Measurements from ENCODE around the gene MRPS14. TPM values are rescaled to one million over a fixed set of nuclear protein-coding genes. Genes with fewer than 3 reads are reported as not detected.

Gene MRPS14
- total and polyA plus RNA-seq, 2 experiments from 2014 or later: 26.5 to 65.8 TPM

GRCh38 chr1:175043824-175044223, 20.6 kb upstream of the MRPS14 start:
- no peaks in the 10 kb centered on the region for H3K9me2 ChIP-seq (replicated peaks; ENCODE audit: insufficient read depth)
- no peaks in the 10 kb centered on the region for H3K36me3 ChIP-seq (replicated peaks; ENCODE audit: insufficient read depth, low read depth)
- DNase-seq (ENCODE audit: low spot score): no peak
- H2AFZ ChIP-seq: no peak overlapping the region
- no peak overlapping the region for H3K4me3 ChIP-seq
- no peaks in the 10 kb centered on the region for H3K4me1 ChIP-seq (ENCODE audit: insufficient read depth)
- no peak overlapping the region for H3K27ac ChIP-seq
- WGBS (ENCODE audit: low lambda C conversion rate, missing lambda C conversion rate): 68% methylated on average over 19 of the region's 19 CpGs
- no peaks in the 10 kb centered on the region for H3K79me2 ChIP-seq
- no peak overlapping the region for H3K4me2 ChIP-seq
- TF ChIP-seq EZH2phosphoT487 (IDR thresholded peaks at IDR 0.05; ENCODE audit: low read depth, severe bottlenecking, unreplicated experiment) (no peak), CTCF (IDR thresholded peaks at IDR 0.05; ENCODE audit: poor library complexity) (no peak), EZH2 (IDR thresholded peaks at IDR 0.05; ENCODE audit: borderline replicate concordance) (no peak)
- H4K20me1 ChIP-seq (ENCODE audit: insufficient read depth, poor library complexity, severe bottlenecking): no peaks in the 10 kb centered on the region
- H3K27me3 ChIP-seq: no peaks in the 10 kb centered on the region
- no peaks in the 10 kb centered on the region for H3K9me3 ChIP-seq (ENCODE audit: low read depth)

GRCh38 chr1:175042650-175043049, 19.4 kb upstream of the MRPS14 start:
- H3K4me2 ChIP-seq: no peak overlapping the region
- no peaks in the 10 kb centered on the region for H3K9me3 ChIP-seq (ENCODE audit: low read depth)
- H3K9me2 ChIP-seq (replicated peaks; ENCODE audit: insufficient read depth): no peaks in the 10 kb centered on the region
- H3K4me1 ChIP-seq (ENCODE audit: insufficient read depth): no peaks in the 10 kb centered on the region
- no peak overlapping the region for H3K4me3 ChIP-seq
- H2AFZ ChIP-seq: no peak overlapping the region
- H3K36me3 ChIP-seq (replicated peaks; ENCODE audit: insufficient read depth, low read depth): no peaks in the 10 kb centered on the region
- H4K20me1 ChIP-seq (ENCODE audit: insufficient read depth, poor library complexity, severe bottlenecking): no peaks in the 10 kb centered on the region
- no peak for DNase-seq (ENCODE audit: low spot score)
- TF ChIP-seq EZH2 (IDR thresholded peaks at IDR 0.05; ENCODE audit: borderline replicate concordance): no peak
- TF ChIP-seq CTCF (IDR thresholded peaks at IDR 0.05; ENCODE audit: poor library complexity): no peak
- TF ChIP-seq EZH2phosphoT487 (IDR thresholded peaks at IDR 0.05; ENCODE audit: low read depth, severe bottlenecking, unreplicated experiment): no peak
- 76% methylated on average over 3 of the region's 3 CpGs for WGBS (ENCODE audit: low lambda C conversion rate, missing lambda C conversion rate)
- H3K27ac ChIP-seq: no peak overlapping the region
- H3K27me3 ChIP-seq: no peaks in the 10 kb centered on the region
- H3K79me2 ChIP-seq: no peaks in the 10 kb centered on the region

- no peak overlapping the region for H2AFZ ChIP-seq
- TF ChIP-seq EZH2 (IDR thresholded peaks at IDR 0.05; ENCODE audit: borderline replicate concordance) (no peak), EZH2phosphoT487 (IDR thresholded peaks at IDR 0.05; ENCODE audit: low read depth, severe bottlenecking, unreplicated experiment) (no peak), CTCF (IDR thresholded peaks at IDR 0.05; ENCODE audit: poor library complexity) (no peak)
- H3K9me3 ChIP-seq (ENCODE audit: low read depth): no peaks in the 10 kb centered on the region
- no peaks in the 10 kb centered on the region for H3K9me2 ChIP-seq (replicated peaks; ENCODE audit: insufficient read depth)
- no peaks in the 10 kb centered on the region for H3K79me2 ChIP-seq
- no peaks in the 10 kb centered on the region for H4K20me1 ChIP-seq (ENCODE audit: insufficient read depth, poor library complexity, severe bottlenecking)
- H3K4me2 ChIP-seq: no peak overlapping the region
- H3K4me3 ChIP-seq: no peak overlapping the region
- WGBS (ENCODE audit: low lambda C conversion rate, missing lambda C conversion rate): 65% methylated on average over 4 of the region's 4 CpGs
- no peaks in the 10 kb centered on the region for H3K36me3 ChIP-seq (replicated peaks; ENCODE audit: insufficient read depth, low read depth)
- no peak for DNase-seq (ENCODE audit: low spot score)
- no peaks in the 10 kb centered on the region for H3K27me3 ChIP-seq
- H3K4me1 ChIP-seq (ENCODE audit: insufficient read depth): no peaks in the 10 kb centered on the region
- H3K27ac ChIP-seq: no peak overlapping the region
Observed at GRCh38 chr1:175040324-175040879, 17.2 kb upstream of the MRPS14 start.
